IMR-90 (cell line): ENCODE data around the gene SLC4A1. TPM values are rescaled to one million over a fixed set of nuclear protein-coding genes. Genes with fewer than 3 reads are reported as not detected.
A peak's percentile ranks its signal among the peaks of the same experiment; 100 is the strongest.

Source experiments
- ATAC-seq: fragments of 200-7000 bp; cut with Tn5 transposase; 2 replicates; pipeline ENCODE4 v1.9.1; 2020; ENCODE audit warnings: low read depth, mild to moderate bottlenecking, moderate library complexity
- BruUV-seq: library from RNA; stranded (reverse); fragments of 400-500 nt; replicated peaks from 2 replicates; lab custom pipeline; 2021; lab: Mats Ljungman, UMichigan
- CTCF ChIA-PET: fragments of 300-600 bp; formaldehyde crosslinking; extraction: SDS; loops from one replicate; lab custom pipeline; 2021; ENCODE audit warnings: antibody characterized with exemption; lab: Yijun Ruan, JAX
- POLR2A ChIA-PET: fragments of 300-600 bp; sonication (Branson Sonifier 250); formaldehyde crosslinking; loops from one replicate; lab custom pipeline; 2022; ENCODE audit warnings: antibody characterized with exemption; ENCODE audit not compliant: unreplicated experiment; lab: Charles Lee
- DNase-seq: peaks from one replicate; pipeline ENCODE4 v3.0.0; 2013
- H2AFZ ChIP-seq: replicated peaks from 2 replicates; pipeline ENCODE3; 2013; ENCODE audit warnings: low read length, mild to moderate bottlenecking; ENCODE audit not compliant: poor library complexity
- H2AK5ac ChIP-seq: 2 replicates; pipeline ENCODE4 v1.6.1; 2013; ENCODE audit warnings: low read depth, low read length, inconsistent platforms
- H2AK9ac ChIP-seq: replicated peaks from 2 replicates; pipeline ENCODE3; 2013; ENCODE audit warnings: mild to moderate bottlenecking, low read depth, low read length, moderate library complexity; ENCODE audit not compliant: poor library complexity
- H2BK120ac ChIP-seq: 2 replicates; pipeline ENCODE4 v1.6.1; 2013; ENCODE audit warnings: low read depth, low read length, inconsistent platforms
- H2BK15ac ChIP-seq: 3 replicates; pipeline ENCODE4 v1.6.1; 2013; ENCODE audit warnings: low read depth, low read length, inconsistent platforms
- H2BK20ac ChIP-seq: 2 replicates; pipeline ENCODE4 v1.6.1; 2013; ENCODE audit warnings: low read depth, mild to moderate bottlenecking, inconsistent platforms, low read length, moderate library complexity
- H2BK5ac ChIP-seq: 2 replicates; pipeline ENCODE4 v1.6.1; 2013; ENCODE audit warnings: mild to moderate bottlenecking, low read depth, low read length, inconsistent platforms; ENCODE audit not compliant: poor library complexity, severe bottlenecking
- H3K14ac ChIP-seq: replicated peaks from 2 replicates; pipeline ENCODE4 v1.6.1; 2013; ENCODE audit warnings: low read depth, low read length, inconsistent platforms
- H3K18ac ChIP-seq: 2 replicates; pipeline ENCODE4 v1.6.1; 2013; ENCODE audit warnings: low read depth, low read length, control low read depth
- H3K23ac ChIP-seq: 2 replicates; pipeline ENCODE4 v1.6.1; 2013; ENCODE audit warnings: low read depth, low read length, inconsistent platforms
- H3K27ac ChIP-seq: 2 replicates; pipeline ENCODE4 v1.5.1; 2013; ENCODE audit warnings: mild to moderate bottlenecking, control low read depth, low read length; ENCODE audit not compliant: insufficient read depth
- H3K27me3 ChIP-seq: 2 replicates; pipeline ENCODE4 v1.6.1; 2013; ENCODE audit warnings: low read length; ENCODE audit not compliant: control insufficient read depth, insufficient read depth
- H3K36me3 ChIP-seq: 2 replicates; pipeline ENCODE4 v1.6.1; 2013; ENCODE audit warnings: low read length, mixed read lengths; ENCODE audit not compliant: control insufficient read depth, insufficient read depth
- H3K4ac ChIP-seq: 2 replicates; pipeline ENCODE4 v1.6.1; 2013; ENCODE audit warnings: low read depth, low read length, inconsistent platforms
- H3K4me1 ChIP-seq: 2 replicates; pipeline ENCODE4 v1.6.1; 2013; ENCODE audit warnings: low read length, mixed read lengths; ENCODE audit not compliant: control insufficient read depth, insufficient read depth
- H3K4me2 ChIP-seq: 2 replicates; pipeline ENCODE4 v1.6.1; 2013; ENCODE audit warnings: low read depth, mild to moderate bottlenecking, control low read depth, low read length, moderate library complexity
- H3K4me3 ChIP-seq: 2 replicates; pipeline ENCODE4 v1.5.1; 2013; ENCODE audit warnings: low read depth, mild to moderate bottlenecking, control low read depth, low read length, moderate library complexity; ENCODE audit not compliant: insufficient read depth
- H3K56ac ChIP-seq: 2 replicates; pipeline ENCODE4 v1.6.1; 2013; ENCODE audit warnings: low read length, inconsistent platforms; ENCODE audit not compliant: insufficient read depth; ENCODE audit errors: extremely low read depth
- H3K79me1 ChIP-seq, 2 experiments: 2 replicates each; pipeline ENCODE4 v1.6.1; 2013; ENCODE audit warnings: low read length in 2 of 2, inconsistent platforms in 1 of 2, low read depth in 1 of 2
- H3K9ac ChIP-seq: 2 replicates; pipeline ENCODE4 v1.6.1; 2013; ENCODE audit warnings: low read depth, low read length, control low read depth
- H3K9me1 ChIP-seq: 2 replicates; pipeline ENCODE4 v1.6.1; 2013; ENCODE audit warnings: low read length, inconsistent platforms; ENCODE audit not compliant: insufficient read depth
- H3K9me3 ChIP-seq: 2 replicates; pipeline ENCODE4 v1.6.1; 2013; ENCODE audit warnings: low read length; ENCODE audit not compliant: control insufficient read depth, insufficient read depth
- H4K20me1 ChIP-seq: 2 replicates; pipeline ENCODE4 v1.6.1; 2013; ENCODE audit warnings: low read length, inconsistent platforms; ENCODE audit not compliant: insufficient read depth
- H4K5ac ChIP-seq: 2 replicates; pipeline ENCODE4 v1.6.1; 2013; ENCODE audit warnings: mild to moderate bottlenecking, low read depth, low read length, control low read depth
- H4K8ac ChIP-seq, 2 experiments: 2 replicates each; pipeline ENCODE4 v1.6.1; 2013; ENCODE audit warnings: low read depth in 2 of 2, low read length in 2 of 2, control low read depth in 1 of 2, inconsistent platforms in 1 of 2
- H4K91ac ChIP-seq: 2 replicates; pipeline ENCODE4 v1.6.1; 2013; ENCODE audit warnings: low read depth, low read length, inconsistent platforms; ENCODE audit not compliant: insufficient read depth
- BHLHE40 ChIP-seq: fragments of 150-350 bp; IDR thresholded peaks from 2 replicates; pipeline ENCODE4 v1.6.1; 2016; ENCODE audit warnings: mild to moderate bottlenecking, low read depth, low read length
- CTCF ChIP-seq: conservative IDR thresholded peaks from 2 replicates; pipeline ENCODE4 v1.5.1; 2012; ENCODE audit warnings: mild to moderate bottlenecking, low read depth, low read length, improper control_type of control experiment
- FOS ChIP-seq: fragments of 150-350 bp; IDR thresholded peaks from 2 replicates; pipeline ENCODE4 v1.6.1; 2016; ENCODE audit warnings: low read depth, low read length
- MAFK ChIP-seq: IDR thresholded peaks from 2 replicates; pipeline ENCODE4 v1.6.1; 2012; ENCODE audit warnings: low read depth, low read length, improper control_type of control experiment
- MAZ ChIP-seq: IDR thresholded peaks from 2 replicates; pipeline ENCODE4 v1.6.1; 2012; ENCODE audit warnings: low read depth, mild to moderate bottlenecking, low read length, improper control_type of control experiment, moderate library complexity, borderline replicate concordance
- MXI1 ChIP-seq: IDR thresholded peaks from 2 replicates; pipeline ENCODE4 v1.6.1; 2012; ENCODE audit warnings: low read depth, mild to moderate bottlenecking, low read length, moderate library complexity, borderline replicate concordance
- POLR2A ChIP-seq: IDR thresholded peaks from 2 replicates; pipeline ENCODE4 v1.6.1; 2012; ENCODE audit warnings: mild to moderate bottlenecking, low read depth, low read length
- RAD21 ChIP-seq: IDR thresholded peaks from 2 replicates; pipeline ENCODE4 v1.6.1; 2012; ENCODE audit warnings: low read length, improper control_type of control experiment
- RCOR1 ChIP-seq: IDR thresholded peaks from 2 replicates; pipeline ENCODE4 v1.6.1; 2012; ENCODE audit warnings: mild to moderate bottlenecking, low read length, improper control_type of control experiment; ENCODE audit not compliant: insufficient replicate concordance
- RFX5 ChIP-seq: IDR thresholded peaks from 2 replicates; pipeline ENCODE4 v1.8.0; 2012; ENCODE audit warnings: low read depth, mild to moderate bottlenecking, low read length, moderate library complexity
- WGBS, 2 experiments: methylation state at CpG; one replicate each; pipeline versions ENCODE4 v1.1.5 to v1.1.7; 2013; ENCODE audit warnings: missing lambda C conversion rate in 2 of 2; ENCODE audit not compliant: insufficient read length in 1 of 2; ENCODE audit errors: extremely low coverage in 2 of 2; 5-methylcytosine and 5-hydroxymethylcytosine counted together
- dilution Hi-C: fragments of 300-500 bp; cut with HindIII; formaldehyde crosslinking; loops from one replicate; pipeline ENCODE4 v1.14.3; 2018; ENCODE audit warnings: low sequenced_read_pairs; ENCODE audit not compliant: unreplicated experiment
- in situ Hi-C: fragments of 300-500 bp; cut with MboI; formaldehyde crosslinking; loops from 3 replicates; pipeline ENCODE4 v1.14.3; 2019; ENCODE audit warnings: low sequenced_read_pairs, inconsistent platforms, mixed read lengths
- intact Hi-C: fragments of 100-400 bp; cut with micrococcal nuclease; formaldehyde crosslinking; loops from 2 replicates; pipeline ENCODE4 v1.10.0; 2022
- polyA plus RNA-seq, 3 experiments: library from polyadenylated mRNA; depleted of rRNA; stranded (reverse); fragments of >200 nt; gene quantifications; 2 replicates each; pipeline ENCODE4 v1.2.3, GENCODE V29; 2012; ENCODE audit warnings: low replicate concordance in 1 of 3
- total RNA-seq: library from RNA; depleted of rRNA; stranded (reverse); fragments of >200 nt; gene quantifications from 2 replicates; pipeline ENCODE4 v1.2.3, GENCODE V29; 2012
- TF ChIP-seq, protein P1 (sequence below): fragments of 150-350 bp; IDR thresholded peaks from 2 replicates; pipeline ENCODE4 v1.6.1; 2016; ENCODE audit warnings: low read depth, mild to moderate bottlenecking, low read length, moderate library complexity, borderline replicate concordance

The SLC4A1 gene
- total and polyA plus RNA-seq, 2 of the 4 experiments (the other 2 are of a cell fraction) = not detected

DNA sequence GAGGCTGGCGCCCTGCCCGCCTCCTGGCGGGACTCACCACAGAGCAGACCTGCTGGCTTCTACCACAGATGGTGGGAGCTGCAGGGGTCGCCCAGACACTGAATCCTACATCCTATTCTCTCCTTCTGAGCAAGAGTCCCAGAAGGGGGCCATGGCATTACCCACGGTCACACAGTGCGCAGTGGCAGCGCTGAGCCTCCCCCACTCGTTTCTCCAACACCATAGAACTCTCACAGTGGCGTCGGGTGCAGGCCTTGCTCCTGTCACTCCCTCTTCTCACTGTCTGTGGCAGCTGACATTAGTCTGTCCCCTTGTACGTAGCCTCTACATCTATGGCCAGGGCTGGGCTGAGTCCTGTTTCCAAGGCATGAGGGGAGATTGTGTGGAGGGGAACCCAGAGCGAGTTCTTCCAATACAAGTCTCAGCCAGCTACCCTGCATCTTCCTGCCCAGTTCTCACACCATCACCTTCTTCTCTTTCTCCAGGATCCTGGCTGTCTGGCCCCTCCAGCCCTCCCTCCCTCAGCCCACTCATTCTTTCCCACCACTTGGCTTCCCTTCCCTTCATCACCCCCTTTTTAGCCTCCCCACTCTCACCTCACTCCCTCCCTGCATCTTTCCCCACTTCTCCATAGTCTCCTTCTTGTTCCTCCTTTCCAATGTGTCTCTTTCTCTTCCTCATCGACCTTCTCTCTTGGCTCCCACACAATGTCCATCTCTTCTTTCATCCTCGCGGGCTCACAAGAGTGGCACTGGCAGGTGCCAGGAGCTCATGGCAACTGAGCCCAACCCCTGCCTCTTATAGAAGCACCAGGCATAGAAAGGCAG lies 54.3 kb downstream of the SLC4A1 start (continued):
- no peak for TF ChIP-seq BHLHE40
- no peak for TF ChIP-seq POLR2A

DNA sequence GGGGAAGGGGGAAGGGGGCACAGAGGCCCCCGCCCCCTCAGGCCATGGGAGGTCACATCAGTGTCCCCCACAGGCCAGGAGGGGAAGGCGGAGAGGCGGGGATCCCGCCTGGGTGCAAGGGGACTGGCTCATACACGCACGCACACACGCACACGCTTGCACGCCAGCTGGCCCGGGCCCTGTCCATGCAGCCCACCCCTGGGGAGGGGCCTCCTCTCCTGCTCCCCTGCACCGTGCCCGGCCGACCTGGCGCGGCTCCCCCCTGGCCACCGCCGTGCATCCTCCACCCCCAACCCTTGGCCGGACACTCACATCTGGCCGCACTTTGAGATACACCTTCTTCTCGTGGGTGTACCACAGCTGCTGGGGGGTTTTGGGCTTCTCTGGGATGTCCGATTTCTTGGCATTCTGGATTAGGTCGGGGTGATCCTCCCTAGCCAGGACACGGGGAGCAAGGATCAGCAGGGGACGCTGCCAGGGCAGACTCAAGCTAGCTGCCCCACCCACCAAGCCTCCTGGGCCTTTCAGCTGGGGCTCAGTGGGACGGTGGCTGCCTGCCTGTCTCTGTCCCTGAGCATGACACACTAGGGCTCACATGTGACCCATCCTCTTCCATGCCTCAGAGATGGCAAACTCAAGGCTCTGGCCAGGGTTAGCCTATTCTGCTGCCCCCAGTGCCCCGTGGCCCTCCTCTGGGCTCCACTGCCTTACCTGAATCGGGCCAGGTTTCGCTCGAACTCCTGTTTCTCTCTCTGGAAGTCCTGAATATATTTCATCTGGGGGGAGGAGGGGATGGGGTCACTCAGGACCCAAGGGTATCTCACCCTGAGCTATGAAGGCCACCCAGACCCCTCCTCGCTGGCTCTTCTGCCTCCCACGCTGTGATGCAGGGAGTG lies 55.2 kb downstream of the SLC4A1 start:
- Histone ChIP-seq H4K20me1 (peaks cover 43% of the 10 kb centered on the region), H4K91ac (no peak overlapping the region), H3K4me2 (no peak overlapping the region), H3K4ac (no peak overlapping the region), H3K14ac (no peak overlapping the region), H3K9ac (no peak overlapping the region), H4K5ac (no peak overlapping the region), H3K79me1 (peaks cover 43 to 70% of the 10 kb centered on the region in 2 experiments), H2AK9ac (peak overlapping the region; percentile 32), H3K23ac (no peak overlapping the region), H2BK15ac (no peak overlapping the region), H3K9me3 (no peaks in the 10 kb centered on the region), H2BK120ac (no peak overlapping the region), H2BK5ac (no peak overlapping the region), H4K8ac (no peak overlapping the region), H2AFZ (no peak overlapping the region), H3K9me1 (peaks cover 25% of the 10 kb centered on the region), H3K36me3 (peaks cover 67% of the 10 kb centered on the region), H2AK5ac (no peak overlapping the region; the same call in 1 of the 2 replicates), H3K27me3 (no peaks in the 10 kb centered on the region), H3K4me1 (peaks cover 12% of the 10 kb centered on the region), H2BK20ac (no peak overlapping the region), H3K56ac (no peak overlapping the region), H3K18ac (no peak overlapping the region), H3K27ac (no peak overlapping the region), H3K4me3 (no peak overlapping the region)
- intact Hi-C loops = loop anchor here (10.0 kb wide), 1 partner anchor 292 kb away; the partner anchor contains the start of gene GPATCH8
- dilution Hi-C loops = no loop called here
- DNase-seq = no peak
- in situ Hi-C loops = loop anchor here (25.0 kb wide), 2 partner anchors 300 to 425 kb away; partner anchors contain the start of gene GPATCH8
- CTCF ChIA-PET = no interaction called here
- WGBS, 2 experiments = 90% methylated on average over 20 of the region's 31 CpGs; no CpG with 5 or more reads in 1 of the 2 experiments
- POLR2A ChIA-PET = interaction anchor here (0.5 kb wide), 1 partner anchor 114 kb away, joined by 3 read pairs; no protein-coding TSS in a partner anchor
- no peak for ATAC-seq
- no TSS peak for BruUV-seq
- no peak for TF ChIP-seq POLR2A
- TF ChIP-seq RAD21 = no peak
- TF ChIP-seq MXI1 = no peak
- TF ChIP-seq MAFK = no peak
- TF ChIP-seq, protein P1, sequence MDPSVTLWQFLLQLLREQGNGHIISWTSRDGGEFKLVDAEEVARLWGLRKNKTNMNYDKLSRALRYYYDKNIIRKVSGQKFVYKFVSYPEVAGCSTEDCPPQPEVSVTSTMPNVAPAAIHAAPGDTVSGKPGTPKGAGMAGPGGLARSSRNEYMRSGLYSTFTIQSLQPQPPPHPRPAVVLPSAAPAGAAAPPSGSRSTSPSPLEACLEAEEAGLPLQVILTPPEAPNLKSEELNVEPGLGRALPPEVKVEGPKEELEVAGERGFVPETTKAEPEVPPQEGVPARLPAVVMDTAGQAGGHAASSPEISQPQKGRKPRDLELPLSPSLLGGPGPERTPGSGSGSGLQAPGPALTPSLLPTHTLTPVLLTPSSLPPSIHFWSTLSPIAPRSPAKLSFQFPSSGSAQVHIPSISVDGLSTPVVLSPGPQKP = no peak
- no peak for TF ChIP-seq CTCF
- TF ChIP-seq RFX5 = no peak
- TF ChIP-seq RCOR1 = no peak
- no peak for TF ChIP-seq FOS
- TF ChIP-seq MAZ = no peak
